ENCODE measurements around the gene SPATA45.
"Not testable (repeated sequence)": the region's sequence is repeated elsewhere in the genome, so short reads cannot be mapped to it uniquely, and the experiment has no call there.

SPATA45 gene

GRCh38 chr1:212867192-212867591 lies 19.7 kb upstream of the SPATA45 start:
- DNase-seq (ENCODE audit: low read depth): no peak
- TF ChIP-seq, protein P1, sequence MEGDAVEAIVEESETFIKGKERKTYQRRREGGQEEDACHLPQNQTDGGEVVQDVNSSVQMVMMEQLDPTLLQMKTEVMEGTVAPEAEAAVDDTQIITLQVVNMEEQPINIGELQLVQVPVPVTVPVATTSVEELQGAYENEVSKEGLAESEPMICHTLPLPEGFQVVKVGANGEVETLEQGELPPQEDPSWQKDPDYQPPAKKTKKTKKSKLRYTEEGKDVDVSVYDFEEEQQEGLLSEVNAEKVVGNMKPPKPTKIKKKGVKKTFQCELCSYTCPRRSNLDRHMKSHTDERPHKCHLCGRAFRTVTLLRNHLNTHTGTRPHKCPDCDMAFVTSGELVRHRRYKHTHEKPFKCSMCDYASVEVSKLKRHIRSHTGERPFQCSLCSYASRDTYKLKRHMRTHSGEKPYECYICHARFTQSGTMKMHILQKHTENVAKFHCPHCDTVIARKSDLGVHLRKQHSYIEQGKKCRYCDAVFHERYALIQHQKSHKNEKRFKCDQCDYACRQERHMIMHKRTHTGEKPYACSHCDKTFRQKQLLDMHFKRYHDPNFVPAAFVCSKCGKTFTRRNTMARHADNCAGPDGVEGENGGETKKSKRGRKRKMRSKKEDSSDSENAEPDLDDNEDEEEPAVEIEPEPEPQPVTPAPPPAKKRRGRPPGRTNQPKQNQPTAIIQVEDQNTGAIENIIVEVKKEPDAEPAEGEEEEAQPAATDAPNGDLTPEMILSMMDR (IDR thresholded peaks at IDR 0.05; ENCODE audit: low read length, missing control alignments): no peak

DNA sequence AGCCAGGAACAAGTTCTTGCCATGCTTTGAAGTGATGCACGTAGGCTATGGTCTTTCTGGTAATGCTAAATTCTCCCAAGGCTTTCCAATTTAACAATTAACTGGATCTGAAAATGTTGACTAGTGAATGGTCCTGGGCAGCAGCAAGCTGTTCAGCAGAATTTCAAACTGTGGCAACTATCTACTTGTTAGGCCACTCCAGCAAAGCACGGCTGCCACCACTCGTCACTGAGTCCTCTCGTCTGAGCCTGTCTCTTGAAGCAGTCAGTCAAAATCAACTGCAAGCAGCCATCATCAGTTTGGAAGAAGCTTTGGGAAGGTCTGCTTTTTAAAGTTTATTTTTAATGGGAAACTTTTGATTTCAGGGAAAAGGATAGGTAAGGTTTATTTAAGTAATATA lies 16.8 kb upstream of the SPATA45 start:
- H3K4me3 ChIP-seq (replicated peaks; ENCODE audit: low read depth, low read length): no peak overlapping the region
- TF ChIP-seq, protein P1 (IDR thresholded peaks at IDR 0.05; ENCODE audit: low read length, missing control alignments): no peak
- no peak for DNase-seq (ENCODE audit: low read depth)

More at GRCh38 chr1:212867192-212867591, 19.7 kb upstream of the SPATA45 start:
- H3K4me3 ChIP-seq (replicated peaks; ENCODE audit: low read depth, low read length): no peak overlapping the region

DNA sequence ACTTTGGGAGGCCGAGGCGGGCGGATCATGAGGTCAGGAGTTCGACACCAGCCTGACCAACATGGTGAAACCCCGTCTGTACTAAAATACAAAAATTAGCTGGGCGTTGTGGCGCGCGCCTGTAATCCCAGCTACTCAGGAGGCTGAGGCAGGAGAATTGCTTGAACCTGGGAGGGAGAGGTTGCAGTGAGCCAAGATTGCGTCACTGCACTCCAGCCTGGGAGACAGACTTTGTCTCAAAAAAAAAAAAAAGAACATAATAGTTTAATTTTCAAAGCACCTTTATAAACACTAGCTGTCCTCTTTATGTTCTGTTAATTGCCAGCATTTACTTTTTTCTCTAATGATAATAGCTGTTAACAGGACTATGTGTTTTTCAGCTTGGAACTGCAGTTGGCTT lies 15.9 kb upstream of the SPATA45 start:
- H3K4me3 ChIP-seq (replicated peaks; ENCODE audit: low read depth, low read length); DNase-seq (ENCODE audit: low read depth): not testable (repeated sequence)

GRCh38 chr1:212862111-212862690 lies 14.8 kb upstream of the SPATA45 start:
- TF ChIP-seq, protein P1 (IDR thresholded peaks at IDR 0.05; ENCODE audit: low read length, missing control alignments): no peak
- no peak overlapping the region for H3K4me3 ChIP-seq (replicated peaks; ENCODE audit: low read depth, low read length)
- DNase-seq (ENCODE audit: low read depth): no peak

DNA sequence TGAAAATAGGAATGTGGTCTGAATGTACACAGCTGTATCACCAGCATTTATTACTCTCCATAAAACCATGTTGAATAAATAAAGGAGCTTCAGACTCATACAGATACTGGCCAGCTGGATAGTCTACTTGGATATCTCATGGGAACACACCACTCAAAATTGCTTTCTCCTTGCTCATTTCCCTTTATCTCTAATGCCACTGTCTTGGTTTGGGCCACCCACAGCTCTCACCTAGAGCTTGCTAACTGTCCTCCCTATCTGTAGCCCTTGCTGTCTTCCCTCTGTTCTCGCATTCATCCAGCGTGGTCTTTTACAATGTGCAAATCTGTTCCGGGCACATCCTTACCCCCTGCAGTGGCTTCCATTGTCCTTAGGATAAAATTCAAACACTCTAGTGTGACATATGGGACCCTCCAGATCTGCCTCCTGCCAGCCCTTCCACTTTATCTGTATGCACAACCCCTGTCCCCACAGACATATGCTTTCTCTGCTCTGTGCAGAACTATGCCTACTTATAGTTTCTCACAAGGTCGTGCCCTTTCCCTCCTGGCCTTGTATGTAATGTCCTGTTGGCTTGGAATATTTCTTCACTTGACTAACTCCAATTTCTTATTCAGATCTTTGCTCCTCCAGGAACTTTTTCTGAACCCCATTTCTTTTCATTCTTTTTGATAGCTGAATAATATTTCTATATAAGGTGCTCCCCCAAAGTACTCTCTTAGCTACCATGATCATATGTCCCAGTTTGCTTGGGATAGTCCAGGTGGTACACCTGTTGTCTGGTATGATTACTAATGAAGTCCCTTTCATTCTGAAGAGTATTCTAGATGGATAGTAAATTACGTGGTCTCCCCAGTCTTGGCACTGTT lies 13.5 kb upstream of the SPATA45 start:
- TF ChIP-seq, protein P1 (IDR thresholded peaks at IDR 0.05; ENCODE audit: low read length, missing control alignments): no peak
- no peak overlapping the region for H3K4me3 ChIP-seq (replicated peaks; ENCODE audit: low read depth, low read length)
- peak; percentile 7 for DNase-seq (ENCODE audit: low read depth)

DNA sequence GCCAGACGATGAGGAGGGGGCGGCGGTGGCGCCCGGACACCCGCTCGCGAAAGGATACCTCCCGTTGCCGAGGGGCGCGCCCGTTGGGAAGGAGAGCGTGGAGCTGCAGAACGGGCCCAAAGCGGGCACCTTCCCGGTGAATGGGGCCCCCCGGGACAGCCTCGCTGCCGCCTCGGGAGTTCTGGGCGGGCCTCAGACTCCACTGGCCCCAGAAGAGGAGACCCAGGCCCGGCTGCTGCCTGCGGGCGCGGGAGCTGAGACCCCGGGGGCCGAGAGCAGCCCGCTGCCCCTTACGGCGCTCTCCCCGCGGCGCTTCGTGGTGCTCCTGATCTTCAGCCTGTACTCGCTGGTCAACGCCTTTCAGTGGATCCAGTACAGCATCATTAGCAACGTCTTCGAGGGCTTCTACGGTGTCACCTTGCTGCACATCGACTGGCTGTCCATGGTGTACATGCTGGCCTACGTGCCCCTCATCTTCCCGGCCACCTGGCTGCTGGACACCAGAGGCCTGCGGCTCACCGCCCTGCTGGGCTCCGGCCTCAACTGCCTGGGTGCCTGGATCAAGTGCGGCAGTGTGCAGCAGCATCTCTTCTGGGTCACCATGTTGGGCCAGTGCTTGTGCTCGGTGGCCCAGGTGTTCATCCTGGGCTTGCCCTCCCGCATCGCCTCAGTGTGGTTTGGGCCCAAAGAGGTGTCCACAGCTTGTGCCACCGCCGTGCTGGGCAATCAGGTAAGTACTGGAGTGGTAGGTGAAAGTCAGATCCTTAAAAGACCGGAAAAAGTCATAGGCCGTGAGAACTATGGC lies 11.2 kb upstream of the SPATA45 start:
- peak; percentile 36 for DNase-seq (ENCODE audit: low read depth)
- peak overlapping the region; percentile 79 for H3K4me3 ChIP-seq (replicated peaks; ENCODE audit: low read depth, low read length)
- TF ChIP-seq, protein P1 (IDR thresholded peaks at IDR 0.05; ENCODE audit: low read length, missing control alignments): no peak

GRCh38 chr1:212857992-212858460 lies 10.6 kb upstream of the SPATA45 start, which contains the start of gene FLVCR1:
TSS of gene FLVCR1 (plus strand) at chr1:212858275. CDS start at chr1:212858453, 178 bp downstream.
- peak within 1 kb of the TSS; percentile 79 for H3K4me3 ChIP-seq (replicated peaks; ENCODE audit: low read depth, low read length)
- peak; percentile 96 for DNase-seq (ENCODE audit: low read depth)
- TF ChIP-seq, protein P1 (IDR thresholded peaks at IDR 0.05; ENCODE audit: low read length, missing control alignments): no peak

All from fibroblast of pulmonary artery (primary cell).